ENCODE data around the gene RFX1.

Gene RFX1

DNA sequence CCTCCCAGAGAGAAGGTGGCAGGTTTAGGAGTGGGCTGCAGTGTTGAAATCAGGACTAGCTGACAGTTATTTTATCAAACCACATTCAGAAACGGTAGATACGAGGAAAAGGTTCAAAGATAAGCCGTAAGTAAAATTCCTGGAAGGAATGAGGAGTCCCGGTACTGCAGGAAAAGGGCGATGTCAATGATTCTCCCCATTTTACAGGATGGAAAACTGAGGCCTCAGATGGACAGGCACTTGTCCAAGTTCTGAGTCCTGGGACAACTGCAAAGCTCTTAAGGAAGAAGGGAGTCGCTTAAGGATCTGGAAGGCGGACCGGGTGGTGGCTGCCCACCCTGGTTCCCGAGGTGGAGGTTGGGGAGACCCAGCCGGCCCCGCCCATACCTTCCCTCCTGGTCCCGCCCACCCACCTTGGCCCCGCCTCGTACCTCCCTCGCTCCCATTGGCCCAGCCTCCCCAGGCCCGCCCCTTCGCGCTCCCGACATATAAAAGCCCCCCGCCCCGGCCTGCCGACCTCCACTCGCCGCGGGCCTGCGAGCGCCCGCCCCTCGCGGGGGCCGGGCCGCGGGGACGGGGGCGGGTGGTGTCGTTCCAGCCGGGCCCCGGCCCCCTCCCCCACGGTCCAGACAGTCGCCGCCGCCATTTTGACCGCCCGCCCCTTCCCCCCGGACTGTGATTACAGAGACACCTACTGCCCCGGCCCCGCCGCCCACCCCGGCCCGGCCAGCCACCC, 603 bp downstream of the RFX1 start:
- TF ChIP-seq, protein P1, sequence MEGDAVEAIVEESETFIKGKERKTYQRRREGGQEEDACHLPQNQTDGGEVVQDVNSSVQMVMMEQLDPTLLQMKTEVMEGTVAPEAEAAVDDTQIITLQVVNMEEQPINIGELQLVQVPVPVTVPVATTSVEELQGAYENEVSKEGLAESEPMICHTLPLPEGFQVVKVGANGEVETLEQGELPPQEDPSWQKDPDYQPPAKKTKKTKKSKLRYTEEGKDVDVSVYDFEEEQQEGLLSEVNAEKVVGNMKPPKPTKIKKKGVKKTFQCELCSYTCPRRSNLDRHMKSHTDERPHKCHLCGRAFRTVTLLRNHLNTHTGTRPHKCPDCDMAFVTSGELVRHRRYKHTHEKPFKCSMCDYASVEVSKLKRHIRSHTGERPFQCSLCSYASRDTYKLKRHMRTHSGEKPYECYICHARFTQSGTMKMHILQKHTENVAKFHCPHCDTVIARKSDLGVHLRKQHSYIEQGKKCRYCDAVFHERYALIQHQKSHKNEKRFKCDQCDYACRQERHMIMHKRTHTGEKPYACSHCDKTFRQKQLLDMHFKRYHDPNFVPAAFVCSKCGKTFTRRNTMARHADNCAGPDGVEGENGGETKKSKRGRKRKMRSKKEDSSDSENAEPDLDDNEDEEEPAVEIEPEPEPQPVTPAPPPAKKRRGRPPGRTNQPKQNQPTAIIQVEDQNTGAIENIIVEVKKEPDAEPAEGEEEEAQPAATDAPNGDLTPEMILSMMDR (IDR thresholded peaks at IDR 0.05; ENCODE audit: low read depth, low read length) = no peak
- TF ChIP-seq, protein P2, sequence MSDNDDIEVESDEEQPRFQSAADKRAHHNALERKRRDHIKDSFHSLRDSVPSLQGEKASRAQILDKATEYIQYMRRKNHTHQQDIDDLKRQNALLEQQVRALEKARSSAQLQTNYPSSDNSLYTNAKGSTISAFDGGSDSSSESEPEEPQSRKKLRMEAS (IDR thresholded peaks at IDR 0.05; ENCODE audit: low read depth, low read length) = no peak
- peak; percentile 29 for TF ChIP-seq POLR2A (IDR thresholded peaks at IDR 0.05; ENCODE audit: extremely low read depth, insufficient read length)
- peak; percentile 89 for DNase-seq (ENCODE audit: low read depth)
- H3K4me3 ChIP-seq (ENCODE audit: low read depth, low read length) = peak overlapping the region; percentile 70

DNA sequence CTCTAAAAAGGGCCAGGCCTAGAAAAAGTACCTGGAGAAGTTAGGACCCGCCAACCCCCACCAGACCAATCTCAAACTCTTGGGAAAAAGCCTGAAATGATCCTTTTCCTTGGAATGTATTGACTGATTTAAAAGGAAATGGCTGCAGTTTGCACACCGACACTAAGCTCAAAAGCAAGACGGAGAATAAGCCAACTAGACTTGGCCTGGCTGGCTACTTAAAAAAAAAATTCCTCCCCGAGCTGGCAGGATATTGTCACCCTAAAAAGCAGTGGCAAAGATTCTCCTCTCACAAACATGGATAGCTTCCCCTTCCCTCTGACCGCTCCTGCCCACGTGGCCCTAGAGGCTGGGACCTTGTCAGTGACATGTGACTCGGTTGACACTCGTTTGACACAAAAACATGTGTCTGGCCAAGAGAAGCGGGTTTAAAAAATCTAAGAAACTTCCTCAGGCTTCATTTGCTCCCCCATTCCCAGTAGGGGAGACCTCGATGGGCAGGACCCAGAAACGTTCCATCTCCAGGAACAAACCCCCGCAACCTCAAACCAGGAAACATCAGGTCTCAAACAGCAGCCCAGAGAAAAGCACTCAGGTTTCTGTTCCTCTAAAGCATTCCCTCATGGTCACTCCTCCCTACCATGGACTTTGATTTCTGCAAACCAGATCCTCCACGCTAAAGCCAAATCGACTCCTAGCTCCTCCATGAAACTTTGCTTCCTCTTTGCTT, 1.3 kb downstream of the RFX1 start:
- DNase-seq (ENCODE audit: low read depth) = peak; percentile 60
- TF ChIP-seq POLR2A (IDR thresholded peaks at IDR 0.05; ENCODE audit: extremely low read depth, insufficient read length) = no peak
- TF ChIP-seq, protein P2 (IDR thresholded peaks at IDR 0.05; ENCODE audit: low read depth, low read length) = peak; percentile 90
- TF ChIP-seq, protein P1 (IDR thresholded peaks at IDR 0.05; ENCODE audit: low read depth, low read length) = no peak
- peak overlapping the region; percentile 68 for H3K4me3 ChIP-seq (ENCODE audit: low read depth, low read length)

DNA sequence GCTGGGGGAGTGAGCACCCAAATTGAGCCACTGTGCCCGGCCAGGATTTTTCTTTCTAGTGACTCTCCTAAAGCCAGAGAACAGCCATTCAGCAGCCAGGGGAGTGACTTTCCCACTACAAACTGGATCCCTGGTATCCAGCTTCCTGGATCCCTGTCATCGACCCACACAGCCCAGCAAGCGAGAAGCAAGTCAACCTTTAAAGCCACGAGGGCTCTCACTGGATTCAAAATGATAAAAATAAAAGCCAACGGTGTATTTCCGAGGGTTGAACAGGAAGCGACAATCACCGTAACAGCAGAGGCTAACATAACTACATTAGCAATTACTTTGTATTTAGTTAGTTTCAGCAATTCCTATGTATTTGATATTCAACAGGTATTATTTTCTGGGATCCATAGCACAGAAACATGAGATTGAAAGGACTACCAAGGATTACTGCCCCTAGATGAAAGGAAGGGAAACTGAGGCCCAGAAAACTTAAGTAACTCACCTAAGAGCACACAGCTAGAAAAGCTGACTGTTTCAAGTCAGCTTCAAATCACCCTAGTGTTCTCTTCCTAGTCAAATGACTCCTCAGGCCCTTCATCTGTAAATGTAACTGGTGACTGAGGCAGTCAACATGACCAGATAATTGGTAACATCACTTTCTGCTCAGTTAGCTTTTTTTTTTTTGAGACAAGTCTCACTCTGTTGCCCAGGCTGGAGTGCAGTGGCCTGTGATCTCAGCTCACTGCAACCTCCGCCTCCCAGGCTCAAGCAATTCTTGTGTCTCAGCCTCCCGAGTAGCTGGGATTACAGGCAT, 2.7 kb downstream of the RFX1 start:
- no peak overlapping the region for H3K4me3 ChIP-seq (ENCODE audit: low read depth, low read length)
- no peak for DNase-seq (ENCODE audit: low read depth)
- TF ChIP-seq, protein P1 (IDR thresholded peaks at IDR 0.05; ENCODE audit: low read depth, low read length) = no peak
- no peak for TF ChIP-seq MYC (IDR thresholded peaks at IDR 0.05; ENCODE audit: low read depth, low read length)
- no peak for TF ChIP-seq POLR2A (IDR thresholded peaks at IDR 0.05; ENCODE audit: extremely low read depth, insufficient read length)
- TF ChIP-seq, protein P2 (IDR thresholded peaks at IDR 0.05; ENCODE audit: low read depth, low read length) = no peak

DNA sequence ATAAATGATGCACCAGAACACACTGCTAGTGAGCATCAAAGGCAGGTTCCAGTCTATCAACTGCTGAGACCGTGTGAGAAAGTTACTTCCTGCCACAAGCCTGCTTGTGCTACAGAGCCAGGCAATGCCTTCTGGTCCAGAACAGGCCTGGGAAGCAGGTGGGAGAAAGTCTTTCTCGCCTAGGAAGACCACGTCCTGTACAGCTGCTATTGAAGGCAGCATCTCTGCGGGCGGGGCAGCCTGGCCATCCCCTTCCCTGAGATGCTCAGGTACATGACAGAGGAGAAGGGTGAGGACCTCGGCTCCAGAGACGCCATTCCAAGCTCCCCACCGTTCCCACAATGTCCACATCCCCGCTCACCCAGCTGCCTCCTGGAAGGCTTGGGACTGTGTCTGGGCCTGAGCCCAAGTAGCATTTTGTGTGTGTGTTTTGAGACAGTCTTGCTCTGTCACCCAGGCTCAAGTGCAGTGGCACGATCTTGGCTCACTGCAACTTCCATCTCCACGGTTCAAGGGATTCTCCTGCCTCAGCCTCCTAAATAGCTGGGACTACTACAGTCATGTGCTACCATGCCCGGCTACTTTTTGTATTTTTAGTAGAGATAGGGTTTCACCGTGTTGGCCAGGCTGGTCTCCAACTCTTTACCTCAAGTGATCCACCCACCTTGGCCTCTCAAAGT, 3.4 kb downstream of the RFX1 start:
- TF ChIP-seq, protein P2 (IDR thresholded peaks at IDR 0.05; ENCODE audit: low read depth, low read length) = no peak
- TF ChIP-seq MYC (IDR thresholded peaks at IDR 0.05; ENCODE audit: low read depth, low read length) (no peak), POLR2A (IDR thresholded peaks at IDR 0.05; ENCODE audit: extremely low read depth, insufficient read length) (no peak)
- TF ChIP-seq, protein P1 (IDR thresholded peaks at IDR 0.05; ENCODE audit: low read depth, low read length) = no peak
- H3K4me3 ChIP-seq (ENCODE audit: low read depth, low read length) = no peak overlapping the region
- DNase-seq (ENCODE audit: low read depth) = no peak

DNA sequence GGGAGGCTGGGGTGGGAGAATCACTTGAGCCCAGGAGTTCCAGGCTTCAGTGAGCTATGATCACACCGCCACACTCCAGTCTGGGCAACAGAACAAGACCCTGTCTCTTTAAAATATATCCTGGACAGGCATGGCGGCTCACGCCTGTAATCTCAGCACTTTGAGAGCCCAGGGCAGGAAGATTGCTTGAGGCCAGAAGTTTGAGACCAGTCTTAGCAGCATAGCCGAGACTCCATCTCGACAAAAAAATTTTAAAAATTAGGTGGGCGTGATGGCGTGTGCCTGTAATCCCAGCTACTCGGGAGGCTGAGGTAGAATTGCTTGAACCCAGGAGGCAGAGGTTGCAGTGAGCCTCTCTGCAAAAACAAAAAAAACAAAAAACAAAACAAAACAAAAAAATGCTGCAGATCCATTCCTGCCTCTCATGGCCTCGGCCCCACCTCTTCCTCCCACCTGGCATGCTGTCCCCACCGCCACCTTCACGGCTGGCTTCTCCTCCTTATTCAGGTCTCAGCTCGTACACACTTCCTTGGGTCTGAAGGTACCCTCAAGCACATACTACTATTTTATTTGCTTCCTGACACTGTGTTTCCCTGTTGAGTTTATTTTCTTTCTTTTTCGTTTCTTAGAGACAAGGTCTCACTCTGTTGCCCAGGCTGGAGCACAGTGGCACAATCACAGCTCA, 5.3 kb downstream of the RFX1 start:
- H3K4me3 ChIP-seq (ENCODE audit: low read depth, low read length) = no peak overlapping the region
- DNase-seq (ENCODE audit: low read depth) = no peak
- TF ChIP-seq MYC (IDR thresholded peaks at IDR 0.05; ENCODE audit: low read depth, low read length) (no peak), POLR2A (IDR thresholded peaks at IDR 0.05; ENCODE audit: extremely low read depth, insufficient read length) (no peak)
- TF ChIP-seq, protein P1 (IDR thresholded peaks at IDR 0.05; ENCODE audit: low read depth, low read length) = no peak
- TF ChIP-seq, protein P2 (IDR thresholded peaks at IDR 0.05; ENCODE audit: low read depth, low read length) = no peak

Measured in NB4 (cell line).